ENCODE measurements around the gene MRTFA.

The MRTFA gene

DNA sequence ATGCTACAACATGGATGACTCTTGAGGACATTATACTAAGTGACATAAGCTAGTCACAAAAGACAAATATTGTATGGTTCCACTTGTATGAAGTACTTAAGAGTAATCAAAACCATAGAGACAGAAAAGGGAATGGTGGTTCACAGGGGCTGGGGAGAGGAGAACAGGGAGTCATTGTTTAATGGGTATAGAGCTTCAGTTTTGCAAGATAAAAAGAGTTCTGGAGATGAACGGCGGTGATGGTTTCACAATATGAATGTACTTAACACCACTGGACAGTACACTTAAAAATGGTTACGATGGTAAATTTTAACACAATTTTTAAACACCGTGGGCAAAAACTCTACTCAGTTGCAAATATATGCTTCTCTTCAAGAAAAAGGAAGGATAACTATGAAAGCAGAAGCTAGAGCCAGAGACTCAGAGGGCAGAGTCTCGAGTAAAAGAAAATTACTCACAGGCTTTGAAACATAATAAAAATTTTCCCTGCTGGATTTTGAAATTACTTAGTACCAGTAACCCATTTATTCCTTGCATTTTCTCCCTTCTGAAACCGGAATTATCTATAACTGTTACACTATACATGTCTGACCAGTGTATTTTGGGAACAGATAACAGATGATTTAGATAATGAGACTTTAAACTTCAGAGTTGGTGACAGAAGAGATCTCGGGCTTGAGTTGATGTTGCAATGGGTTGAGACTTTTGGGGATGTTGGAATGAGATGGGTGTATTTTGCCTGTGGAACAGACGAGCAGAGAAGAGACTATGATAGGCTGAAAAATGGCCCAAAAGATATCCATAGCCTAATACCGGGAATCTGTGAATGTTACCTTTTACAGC, 15.0 kb downstream of the MRTFA start:
- DNase-seq (ENCODE audit: extremely low read depth, low read depth): no peak
- TF ChIP-seq, protein P1, sequence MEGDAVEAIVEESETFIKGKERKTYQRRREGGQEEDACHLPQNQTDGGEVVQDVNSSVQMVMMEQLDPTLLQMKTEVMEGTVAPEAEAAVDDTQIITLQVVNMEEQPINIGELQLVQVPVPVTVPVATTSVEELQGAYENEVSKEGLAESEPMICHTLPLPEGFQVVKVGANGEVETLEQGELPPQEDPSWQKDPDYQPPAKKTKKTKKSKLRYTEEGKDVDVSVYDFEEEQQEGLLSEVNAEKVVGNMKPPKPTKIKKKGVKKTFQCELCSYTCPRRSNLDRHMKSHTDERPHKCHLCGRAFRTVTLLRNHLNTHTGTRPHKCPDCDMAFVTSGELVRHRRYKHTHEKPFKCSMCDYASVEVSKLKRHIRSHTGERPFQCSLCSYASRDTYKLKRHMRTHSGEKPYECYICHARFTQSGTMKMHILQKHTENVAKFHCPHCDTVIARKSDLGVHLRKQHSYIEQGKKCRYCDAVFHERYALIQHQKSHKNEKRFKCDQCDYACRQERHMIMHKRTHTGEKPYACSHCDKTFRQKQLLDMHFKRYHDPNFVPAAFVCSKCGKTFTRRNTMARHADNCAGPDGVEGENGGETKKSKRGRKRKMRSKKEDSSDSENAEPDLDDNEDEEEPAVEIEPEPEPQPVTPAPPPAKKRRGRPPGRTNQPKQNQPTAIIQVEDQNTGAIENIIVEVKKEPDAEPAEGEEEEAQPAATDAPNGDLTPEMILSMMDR (IDR thresholded peaks at IDR 0.05; ENCODE audit: low read depth, low read length, missing control alignments): no peak
- H3K4me3 ChIP-seq (replicated peaks; ENCODE audit: low read depth, low read length): no peak overlapping the region

DNA sequence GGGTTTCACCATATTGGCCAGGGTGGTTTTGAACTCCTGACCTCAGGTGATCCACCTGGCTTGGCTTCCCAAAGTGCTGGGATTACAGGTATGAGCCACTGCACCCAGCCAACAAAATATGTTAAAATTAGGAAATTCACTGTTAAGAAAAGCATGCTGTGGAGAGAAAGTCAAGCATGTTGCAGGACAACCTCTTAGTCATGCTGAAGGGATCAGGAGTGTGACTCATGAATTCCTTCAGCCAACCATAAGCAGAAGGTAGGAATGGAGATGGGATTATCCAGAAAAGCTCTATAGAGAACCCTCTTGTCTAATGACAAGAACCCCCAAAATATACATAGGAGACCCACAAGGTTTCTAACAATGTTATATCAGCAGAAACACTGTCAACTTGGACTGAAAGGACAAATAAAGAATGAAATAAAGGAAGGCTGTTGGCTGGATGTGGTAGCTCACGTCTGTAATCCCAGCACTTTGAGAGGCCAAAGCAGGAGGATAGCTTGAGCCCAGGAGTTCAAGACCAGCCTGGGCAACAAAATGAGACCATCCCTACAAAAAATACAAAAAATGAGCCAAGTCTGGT, 16.0 kb downstream of the MRTFA start:
- TF ChIP-seq, protein P1 (IDR thresholded peaks at IDR 0.05; ENCODE audit: low read depth, low read length, missing control alignments): no peak
- no peak for DNase-seq (ENCODE audit: extremely low read depth, low read depth)
- no peak overlapping the region for H3K4me3 ChIP-seq (replicated peaks; ENCODE audit: low read depth, low read length)

DNA sequence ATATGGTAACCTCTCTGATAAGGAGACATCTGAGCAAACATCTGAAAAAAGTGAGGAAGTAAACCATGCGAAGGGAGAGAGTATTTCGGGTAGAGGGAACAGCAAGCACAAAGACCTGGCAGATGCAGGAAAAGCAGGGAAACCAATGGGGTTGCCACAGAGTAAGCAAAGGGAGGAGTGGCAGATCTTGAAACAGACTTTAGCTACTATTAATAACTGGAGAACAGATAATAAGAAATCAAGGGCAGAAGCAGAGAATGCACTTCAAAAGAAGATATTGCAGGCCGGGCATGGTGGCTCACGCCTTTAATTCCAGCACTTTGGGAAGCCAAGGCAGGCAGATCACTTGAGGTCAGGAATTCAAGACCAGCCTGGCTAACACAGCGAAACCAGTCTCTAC, 18.1 kb downstream of the MRTFA start:
- no peak overlapping the region for H3K4me3 ChIP-seq (replicated peaks; ENCODE audit: low read depth, low read length)
- DNase-seq (ENCODE audit: extremely low read depth, low read depth): no peak
- TF ChIP-seq, protein P1 (IDR thresholded peaks at IDR 0.05; ENCODE audit: low read depth, low read length, missing control alignments): no peak

DNA sequence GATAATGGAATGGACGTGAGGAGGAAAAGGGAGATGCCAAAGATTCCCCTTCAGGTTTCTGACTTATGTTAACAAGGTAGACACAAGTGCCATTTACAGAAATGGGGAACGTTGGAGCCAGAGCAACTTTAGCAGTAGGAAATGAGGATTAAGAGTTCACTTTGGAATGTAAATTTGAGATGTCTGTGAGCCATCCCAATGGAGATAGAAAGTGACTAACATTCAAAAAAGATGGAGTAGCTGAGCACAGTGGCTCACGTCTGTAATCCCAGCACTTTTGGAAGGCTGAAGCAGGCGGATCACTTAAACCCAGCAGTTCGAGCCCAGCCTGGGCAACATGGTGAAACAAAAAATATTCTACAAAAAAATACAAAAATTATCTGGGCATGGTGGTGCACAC, 19.9 kb downstream of the MRTFA start:
- no peak overlapping the region for H3K4me3 ChIP-seq (replicated peaks; ENCODE audit: low read depth, low read length)
- TF ChIP-seq, protein P1 (IDR thresholded peaks at IDR 0.05; ENCODE audit: low read depth, low read length, missing control alignments): no peak
- DNase-seq (ENCODE audit: extremely low read depth, low read depth): no peak

DNA sequence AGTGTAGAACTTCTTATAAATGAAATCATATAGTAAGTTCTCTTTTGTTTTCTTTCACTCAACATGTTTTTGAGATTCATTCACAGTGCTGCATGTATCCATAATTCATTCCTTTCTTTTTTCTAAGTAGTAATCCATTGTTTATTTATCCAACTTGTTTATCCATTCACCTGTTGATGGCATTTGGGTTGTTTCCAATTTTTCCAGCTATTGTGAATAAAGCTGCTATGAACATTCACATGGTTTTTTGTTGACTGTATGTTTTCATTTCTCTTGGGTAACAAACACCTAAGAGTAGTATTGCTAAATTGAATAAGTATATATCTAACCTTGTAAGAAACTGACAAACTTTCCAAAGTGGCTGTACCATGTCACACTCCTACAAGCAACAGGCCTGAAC, 23.5 kb downstream of the MRTFA start:
- H3K4me3 ChIP-seq (replicated peaks; ENCODE audit: low read depth, low read length): no peak overlapping the region
- TF ChIP-seq, protein P1 (IDR thresholded peaks at IDR 0.05; ENCODE audit: low read depth, low read length, missing control alignments): no peak
- no peak for DNase-seq (ENCODE audit: extremely low read depth, low read depth)

DNA sequence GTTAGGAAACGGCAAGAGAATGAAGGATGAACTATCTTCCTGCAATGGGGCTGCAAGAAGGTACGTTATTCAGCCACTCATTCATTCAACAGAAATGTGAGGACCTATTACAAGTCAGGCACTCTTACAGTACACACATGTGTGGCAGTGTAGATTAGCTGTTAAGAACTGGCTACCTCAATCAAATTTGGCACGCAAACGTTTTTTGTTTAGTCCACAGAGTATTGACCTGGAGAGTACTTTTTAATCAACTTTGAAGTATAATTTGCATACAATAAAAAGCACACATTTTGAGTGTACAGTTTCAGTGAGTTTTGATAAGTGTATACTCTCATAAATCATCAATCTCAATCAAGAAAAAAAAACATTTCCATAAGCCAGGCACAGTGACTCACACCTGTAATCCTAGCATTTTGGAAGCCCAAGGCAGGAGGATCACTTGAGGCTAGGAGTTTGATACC, 24.2 kb downstream of the MRTFA start:
- H3K4me3 ChIP-seq (replicated peaks; ENCODE audit: low read depth, low read length): no peak overlapping the region
- no peak for DNase-seq (ENCODE audit: extremely low read depth, low read depth)

More for the DNA sequence above, 24.2 kb downstream of the MRTFA start:
- TF ChIP-seq, protein P1 (IDR thresholded peaks at IDR 0.05; ENCODE audit: low read depth, low read length, missing control alignments): no peak

Measured in HFF-Myc (cell line).